ENCODE data around the gene MAP3K8.

GRCh38 chr10:30464675-30465074 lies 30.7 kb downstream of the MAP3K8 start:
- no peak for TF ChIP-seq EZH2 (IDR thresholded peaks at IDR 0.05; ENCODE audit: insufficient read depth, poor library complexity, severe bottlenecking)
- no peak for TF ChIP-seq EZH2phosphoT487 (IDR thresholded peaks at IDR 0.05; ENCODE audit: insufficient read depth, low read depth)
